Naive thymus-derived CD4-positive, alpha-beta T cell (primary cell): ENCODE measurements around the gene NRBF2. TPM values are rescaled to one million over a fixed set of nuclear protein-coding genes. Genes with fewer than 3 reads are reported as not detected.
"Not testable (repeated sequence)": the region's sequence is repeated elsewhere in the genome, so short reads cannot be mapped to it uniquely, and the experiment has no call there.

Experiments used
- ATAC-seq: fragments of 150-1000 bp; cut with Tn5 transposase; 2 replicates; pipeline ENCODE4 v1.10.0; 2021; ENCODE audit warnings: mild to moderate bottlenecking, moderate library complexity
- CTCF ChIA-PET: fragments of 350-600 bp; sonication (Branson Sonifier 250); formaldehyde crosslinking; loops from one replicate; lab custom pipeline; 2021; ENCODE audit warnings: antibody characterized with exemption; lab: Charles Lee
- POLR2A ChIA-PET: fragments of 350-600 bp; sonication (Branson Sonifier 250); formaldehyde crosslinking; loops from one replicate; lab custom pipeline; 2021; ENCODE audit warnings: antibody characterized with exemption, inconsistent platforms; lab: Charles Lee
- DNase-seq, 9 donors: peaks; one replicate each; pipeline versions ENCODE4 v3.0.0 to v3.0.0-alpha.2; 2020 to 2022; ENCODE audit warnings: mixed read lengths in 1 of 9
- H3K27ac ChIP-seq: one replicate; pipeline ENCODE4 v1.7.0; 2013; ENCODE audit warnings: mild to moderate bottlenecking, low read depth, low read length, moderate library complexity
- H3K27me3 ChIP-seq, 2 donors: one replicate each; pipeline ENCODE4 v1.7.0; 2013; ENCODE audit warnings: low read length in 2 of 2, mild to moderate bottlenecking in 2 of 2, moderate library complexity in 2 of 2; ENCODE audit not compliant: control insufficient read depth in 2 of 2, insufficient read depth in 2 of 2
- H3K36me3 ChIP-seq, 3 experiments: 1 replicate in 2 of 3; 2 replicates in 1 of 3; pipeline ENCODE4 v1.7.0; 2013; ENCODE audit warnings: low read length in 3 of 3, mild to moderate bottlenecking in 3 of 3, moderate library complexity in 1 of 3; ENCODE audit not compliant: insufficient read depth in 3 of 3, control insufficient read depth in 2 of 3
- H3K4me1 ChIP-seq, 2 donors: one replicate each; pipeline ENCODE4 v1.7.0; 2013; ENCODE audit warnings: low read length in 2 of 2, mild to moderate bottlenecking in 2 of 2, moderate library complexity in 1 of 2; ENCODE audit not compliant: control insufficient read depth in 2 of 2, insufficient read depth in 2 of 2
- H3K4me3 ChIP-seq: 2 replicates; pipeline ENCODE4 v1.7.0; 2013; ENCODE audit warnings: mild to moderate bottlenecking, low read length
- H3K9me3 ChIP-seq, 3 experiments: 1 replicate in 2 of 3; 2 replicates in 1 of 3; pipeline ENCODE4 v1.7.0; 2013; ENCODE audit warnings: low read length in 3 of 3; ENCODE audit not compliant: control insufficient read depth in 2 of 3
- H3K27ac Mint-ChIP-seq, 9 donors: one replicate each; pipeline ENCODE4 v1.8.0; 2020 to 2022; ENCODE audit warnings: mixed read lengths in 9 of 9, mild to moderate bottlenecking in 8 of 9, moderate library complexity in 5 of 9, inconsistent platforms in 2 of 9
- H3K27me3 Mint-ChIP-seq, 5 donors: one replicate each; pipeline ENCODE4 v1.8.0; 2021 to 2022; ENCODE audit warnings: mixed read lengths in 5 of 5, mild to moderate bottlenecking in 1 of 5
- H3K36me3 Mint-ChIP-seq, 5 donors: one replicate each; pipeline ENCODE4 v1.8.0; 2020 to 2022; ENCODE audit warnings: mixed read lengths in 5 of 5, mild to moderate bottlenecking in 3 of 5, inconsistent platforms in 1 of 5
- H3K4me1 Mint-ChIP-seq, 7 donors: one replicate each; pipeline ENCODE4 v1.8.0; 2020 to 2022; ENCODE audit warnings: mixed read lengths in 7 of 7, mild to moderate bottlenecking in 3 of 7, inconsistent platforms in 1 of 7
- H3K4me3 Mint-ChIP-seq, 10 donors: one replicate each; pipeline ENCODE4 v1.8.0; 2020 to 2022; ENCODE audit warnings: mild to moderate bottlenecking in 10 of 10, mixed read lengths in 10 of 10, moderate library complexity in 6 of 10, inconsistent platforms in 2 of 10
- H3K9me3 Mint-ChIP-seq, 11 donors: one replicate each; pipeline ENCODE4 v1.8.0; 2020 to 2022; ENCODE audit warnings: mixed read lengths in 11 of 11, mild to moderate bottlenecking in 4 of 11, inconsistent platforms in 1 of 11, moderate library complexity in 1 of 11
- intact Hi-C, 2 donors: fragments of 100-400 bp; cut with micrococcal nuclease; formaldehyde crosslinking; loops; one replicate each; pipeline ENCODE4 v1.15.1; 2023
- polyA plus RNA-seq, 2 donors: library from polyadenylated mRNA; unstranded; fragments of 300-500 nt; fragmentation: Illumina TruSeq; gene quantifications; one replicate each; pipeline ENCODE4 v1.2.3, GENCODE V29; 2021
- total RNA-seq, 6 experiments: library from RNA in 5 of 6; stranded (reverse) in 5 of 6; gene quantifications; 1 replicate in 5 of 6; 2 replicates in 1 of 6; pipeline ENCODE4 v1.2.3 and lab custom pipeline; 2021 to 2026

Gene NRBF2
- total and polyA plus RNA-seq, 7 experiments from 2014 or later, result 14.5 to 27.0 (median 19.2) TPM

DNA sequence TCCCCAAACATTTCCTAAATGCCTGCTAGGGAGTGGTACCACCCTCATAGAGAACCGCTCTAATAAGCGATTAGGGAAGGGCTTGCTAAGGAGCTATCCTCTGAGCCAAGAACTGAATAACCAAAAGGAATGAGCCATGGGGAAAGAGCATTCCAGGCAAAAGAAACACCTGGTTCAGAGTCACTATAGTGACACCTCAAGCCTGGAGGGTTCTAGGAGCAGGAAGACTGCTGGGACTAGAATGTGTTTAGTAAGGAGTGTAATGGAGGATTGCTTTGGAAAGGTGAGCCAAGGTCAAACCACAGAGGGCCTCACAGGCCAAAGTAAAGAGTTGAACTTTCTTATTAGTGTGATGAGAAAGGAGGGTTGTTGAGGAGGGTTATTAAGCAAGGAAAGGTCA, 38.7 kb upstream of the NRBF2 start:
- Mint-ChIP-seq H3K27ac (no peak overlapping the region), H3K9me3 (no peaks in the 10 kb centered on the region), H3K36me3 (no peaks in the 10 kb centered on the region), H3K27me3 (peaks cover 0 to 21% (median 8%) of the 10 kb centered on the region in 5 donors), H3K4me1 (no peaks in the 10 kb centered on the region), H3K4me3 (no peak overlapping the region)
- POLR2A ChIA-PET, result no interaction called here
- H3K27me3 ChIP-seq, result no peaks in the 10 kb centered on the region
- intact Hi-C loops, result no loop called here
- H3K4me1 ChIP-seq, result no peaks in the 10 kb centered on the region
- H3K27ac ChIP-seq, result no peak overlapping the region
- no peak for ATAC-seq
- DNase-seq, result no peak
- H3K4me3 ChIP-seq, result no peak overlapping the region
- CTCF ChIA-PET, result no interaction called here
- no peaks in the 10 kb centered on the region for H3K9me3 ChIP-seq
- no peaks in the 10 kb centered on the region for H3K36me3 ChIP-seq

DNA sequence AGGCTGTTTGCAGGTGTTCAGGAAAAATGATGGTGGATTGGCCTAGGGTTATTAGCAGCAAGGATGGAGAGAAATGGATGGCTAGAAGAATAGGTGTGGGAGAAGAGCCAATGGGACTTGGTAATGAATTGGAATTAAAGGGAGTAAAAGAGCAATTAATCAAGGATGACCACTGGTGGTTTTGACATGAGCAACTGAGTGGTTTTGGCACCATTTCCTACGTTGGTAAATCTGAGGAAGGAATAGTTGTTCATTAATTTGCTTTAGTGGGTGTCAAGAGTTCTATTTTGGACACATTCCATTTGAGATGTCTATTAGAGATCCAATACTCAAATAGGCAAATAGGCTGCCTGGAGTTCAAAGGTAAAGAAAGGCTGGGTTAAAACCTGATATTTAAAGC, 38.2 kb upstream of the NRBF2 start:
- intact Hi-C loops, result no loop called here
- POLR2A ChIA-PET, result no interaction called here
- Mint-ChIP-seq H3K27ac (no peak overlapping the region), H3K4me3 (no peak overlapping the region), H3K27me3 (peaks cover 3 to 18% (median 4%) of the 10 kb centered on the region in 5 donors), H3K9me3 (no peaks in the 10 kb centered on the region), H3K36me3 (no peaks in the 10 kb centered on the region), H3K4me1 (no peaks in the 10 kb centered on the region)
- Histone ChIP-seq H3K36me3 (no peaks in the 10 kb centered on the region), H3K27me3 (no peaks in the 10 kb centered on the region), H3K4me1 (no peaks in the 10 kb centered on the region), H3K4me3 (no peak overlapping the region), H3K9me3 (no peaks in the 10 kb centered on the region), H3K27ac (no peak overlapping the region)
- CTCF ChIA-PET, result no interaction called here
- ATAC-seq (no peak), DNase-seq (no peak)

DNA sequence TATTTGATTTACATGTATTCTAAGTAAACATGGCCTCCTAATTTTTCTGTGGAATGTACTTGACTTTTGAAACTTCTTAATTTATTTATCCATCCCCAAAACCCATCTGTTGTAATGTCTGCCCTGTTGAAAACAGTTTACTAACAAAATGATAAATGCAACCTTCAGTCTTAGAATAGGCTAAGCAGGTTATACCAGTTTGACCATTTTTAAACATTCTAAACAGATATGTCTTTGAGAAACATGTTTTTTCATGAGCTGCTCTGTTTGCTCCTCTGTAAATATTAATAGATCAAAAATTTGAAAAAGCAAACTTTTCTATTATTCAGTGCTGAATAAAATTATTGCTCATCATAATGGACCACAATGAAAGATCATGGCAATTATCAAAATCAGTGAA, 33.4 kb upstream of the NRBF2 start:
- H3K36me3 ChIP-seq, result no peaks in the 10 kb centered on the region
- H3K4me3 ChIP-seq, result no peak overlapping the region
- H3K27me3 Mint-ChIP-seq, result peaks cover 12 to 27% (median 22%) of the 10 kb centered on the region in 5 donors
- H3K9me3 ChIP-seq, result no peaks in the 10 kb centered on the region
- no peaks in the 10 kb centered on the region for H3K4me1 ChIP-seq
- ATAC-seq, result no peak
- H3K4me3 Mint-ChIP-seq, result no peak overlapping the region
- no peak for DNase-seq
- no peak overlapping the region for H3K27ac ChIP-seq
- no peaks in the 10 kb centered on the region for H3K27me3 ChIP-seq
- H3K27ac Mint-ChIP-seq, result no peak overlapping the region
- intact Hi-C loops, result no loop called here
- H3K9me3 Mint-ChIP-seq, result peaks cover 0 to 4% (median 0%) of the 10 kb centered on the region in 11 donors
- peaks cover 0 to 5% (median 0%) of the 10 kb centered on the region in 7 donors for H3K4me1 Mint-ChIP-seq
- no peaks in the 10 kb centered on the region for H3K36me3 Mint-ChIP-seq
- POLR2A ChIA-PET, result no interaction called here
- CTCF ChIA-PET, result interaction anchor here (0.8 kb wide), 1 partner anchor 16 kb away, joined by 4 read pairs; no protein-coding TSS in a partner anchor

DNA sequence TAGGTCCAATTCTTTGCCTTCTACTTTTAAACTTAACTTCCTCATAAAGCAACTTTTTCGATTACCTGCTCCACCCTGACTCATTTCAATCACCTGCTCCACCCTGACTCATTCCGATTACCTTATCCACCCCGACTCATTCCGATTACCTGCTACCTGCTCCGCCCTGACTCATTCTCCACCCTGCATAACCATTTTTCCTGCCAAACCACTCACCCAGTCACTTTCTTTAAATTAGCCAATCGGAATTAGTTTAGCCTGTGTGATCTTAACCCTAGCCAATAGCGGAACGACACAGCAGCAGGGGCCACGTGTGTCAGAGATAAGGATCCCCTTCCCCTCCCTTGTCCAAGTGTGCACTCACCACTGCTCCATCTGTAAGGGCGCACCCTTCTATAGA, 32.0 kb upstream of the NRBF2 start:
- H3K36me3 ChIP-seq, DNase-seq, H3K4me3 ChIP-seq, H3K4me3 Mint-ChIP-seq, H3K36me3 Mint-ChIP-seq, ATAC-seq, H3K9me3 Mint-ChIP-seq, H3K4me1 Mint-ChIP-seq, H3K27ac Mint-ChIP-seq, intact Hi-C loops, CTCF ChIA-PET, H3K27me3 ChIP-seq, POLR2A ChIA-PET, H3K4me1 ChIP-seq, H3K9me3 ChIP-seq, H3K27ac ChIP-seq: not testable (repeated sequence)
- peaks cover 12 to 30% (median 22%) of the 10 kb centered on the region in 5 donors for H3K27me3 Mint-ChIP-seq

DNA sequence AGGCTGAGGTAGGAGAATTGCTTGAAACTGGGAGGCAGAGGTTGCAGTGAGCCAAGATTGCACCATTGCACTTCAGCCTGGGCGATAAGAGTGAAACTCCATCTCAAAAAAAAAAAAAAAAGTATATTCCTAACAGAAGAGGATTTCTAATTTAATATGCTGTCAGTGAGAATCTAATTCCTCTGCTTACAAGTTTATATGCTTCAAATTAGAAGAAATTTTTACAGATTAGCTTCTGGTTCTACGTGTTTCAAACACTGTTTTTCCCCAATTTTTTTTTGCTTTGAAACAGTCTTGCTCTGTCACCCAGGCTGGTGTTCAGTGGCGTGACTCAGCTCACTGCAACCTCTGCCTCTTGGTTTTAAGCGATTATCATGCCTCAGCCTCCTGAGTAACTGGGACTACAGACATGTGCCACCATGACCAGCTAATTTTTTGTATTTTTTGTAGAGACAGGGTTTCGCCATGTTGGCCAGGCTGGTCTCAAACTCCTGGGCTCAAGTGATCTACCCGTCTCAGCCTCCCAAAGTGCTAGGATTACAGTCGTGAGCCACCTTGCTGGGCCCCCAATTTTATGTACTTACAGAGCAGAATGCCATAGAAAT, 30.7 kb upstream of the NRBF2 start:
- H3K4me3 Mint-ChIP-seq, H3K36me3 ChIP-seq: not testable (repeated sequence)

GRCh38 chr10:63103178-63103577, 29.9 kb upstream of the NRBF2 start:
- CTCF ChIA-PET, POLR2A ChIA-PET, H3K36me3 ChIP-seq, intact Hi-C loops, H3K27me3 ChIP-seq, H3K27ac ChIP-seq, DNase-seq, H3K4me3 ChIP-seq, H3K27ac Mint-ChIP-seq, H3K9me3 ChIP-seq, H3K36me3 Mint-ChIP-seq, H3K4me3 Mint-ChIP-seq, ATAC-seq, H3K9me3 Mint-ChIP-seq, H3K4me1 Mint-ChIP-seq, H3K4me1 ChIP-seq: not testable (repeated sequence)
- H3K27me3 Mint-ChIP-seq, result peaks cover 16 to 35% (median 28%) of the 10 kb centered on the region in 5 donors

More for the DNA sequence above, 30.7 kb upstream of the NRBF2 start:
- H3K36me3 Mint-ChIP-seq, H3K9me3 ChIP-seq, H3K27ac Mint-ChIP-seq, ATAC-seq, H3K9me3 Mint-ChIP-seq, H3K4me3 ChIP-seq, intact Hi-C loops, H3K4me1 ChIP-seq, H3K4me1 Mint-ChIP-seq, H3K27me3 ChIP-seq, DNase-seq, POLR2A ChIA-PET, H3K27ac ChIP-seq, CTCF ChIA-PET: not testable (repeated sequence)
- H3K27me3 Mint-ChIP-seq, result peaks cover 16 to 39% (median 28%) of the 10 kb centered on the region in 5 donors

- intact Hi-C loops, result no loop called here
- no peak for ATAC-seq
- H3K9me3 ChIP-seq, result no peaks in the 10 kb centered on the region
Measured at GRCh38 chr10:63103971-63104409, 29.1 kb upstream of the NRBF2 start.

More at GRCh38 chr10:63103971-63104409, 29.1 kb upstream of the NRBF2 start:
- no peaks in the 10 kb centered on the region for H3K36me3 Mint-ChIP-seq
- ChIA-PET CTCF (no interaction called here), POLR2A (no interaction called here)
- Histone ChIP-seq H3K27ac (no peak overlapping the region), H3K4me3 (no peak overlapping the region), H3K27me3 (no peaks in the 10 kb centered on the region), H3K36me3 (no peaks in the 10 kb centered on the region), H3K4me1 (no peaks in the 10 kb centered on the region)
- DNase-seq, result no peak
- peaks cover 0 to 4% (median 0%) of the 10 kb centered on the region in 11 donors for H3K9me3 Mint-ChIP-seq
- peaks cover 18 to 40% (median 28%) of the 10 kb centered on the region in 5 donors for H3K27me3 Mint-ChIP-seq
- H3K27ac Mint-ChIP-seq, result no peak overlapping the region
- peaks cover 0 to 6% (median 0%) of the 10 kb centered on the region in 7 donors for H3K4me1 Mint-ChIP-seq
- no peak overlapping the region for H3K4me3 Mint-ChIP-seq
